Kasumi-1 (cell line): Measurements from ENCODE around the gene CLCC1.
"Not testable (repeated sequence)": the region's sequence is repeated elsewhere in the genome, so short reads cannot be mapped to it uniquely, and the experiment has no call there.

ENCODE experiments used
- DNase-seq, 2 experiments: peaks; one replicate each; lab custom pipeline; 2025; lab: John Stamatoyannopoulos, UW

CLCC1 gene

GRCh38 chr1:108963052-108963686, at the start of gene CLCC1:
Gene CLCC1 (minus strand): TSS chr1:108963484. CDS start chr1:108950437, 13,047 bp downstream.
- peak; percentile 89 to 92 for DNase-seq

- no peak for DNase-seq
Measured at GRCh38 chr1:109011335-109011734, 48.1 kb upstream of the CLCC1 start.

GRCh38 chr1:108996622-108997021, 33.3 kb upstream of the CLCC1 start:
- DNase-seq = not testable (repeated sequence)

- DNase-seq = no peak
Measured at GRCh38 chr1:108983114-108983513, 19.8 kb upstream of the CLCC1 start.

- DNase-seq = no peak
Measured at GRCh38 chr1:108976658-108977057, 13.4 kb upstream of the CLCC1 start.

GRCh38 chr1:108972951-108973350, 9.7 kb upstream of the CLCC1 start:
- DNase-seq = no peak

- no peak for DNase-seq
Measured at GRCh38 chr1:108969346-108969745, 6.1 kb upstream of the CLCC1 start.

GRCh38 chr1:108962681-108963051, 618 bp downstream of the CLCC1 start:
- DNase-seq = no peak

GRCh38 chr1:108961752-108962486, 1.4 kb downstream of the CLCC1 start:
- no peak for DNase-seq

GRCh38 chr1:108961198-108961597, 2.1 kb downstream of the CLCC1 start:
- DNase-seq = no peak

- DNase-seq = no peak
Measured at GRCh38 chr1:108960719-108961118, 2.6 kb downstream of the CLCC1 start.

GRCh38 chr1:108957888-108958287, 5.4 kb downstream of the CLCC1 start:
- no peak for DNase-seq

GRCh38 chr1:108955881-108956280, 7.4 kb downstream of the CLCC1 start:
- DNase-seq = no peak

- no peak for DNase-seq
Measured at GRCh38 chr1:108955111-108955510, 8.2 kb downstream of the CLCC1 start.

GRCh38 chr1:108953452-108953851, 9.8 kb downstream of the CLCC1 start:
- no peak for DNase-seq

- DNase-seq = no peak
Measured at GRCh38 chr1:108951242-108951641, 12.0 kb downstream of the CLCC1 start.

GRCh38 chr1:108949044-108949443, 14.2 kb downstream of the CLCC1 start:
- no peak for DNase-seq

- no peak for DNase-seq
Measured at GRCh38 chr1:108947871-108948525, 15.3 kb downstream of the CLCC1 start.

- DNase-seq = no peak
Measured at GRCh38 chr1:108936170-108936569, 27.1 kb downstream of the CLCC1 start.

- no peak for DNase-seq
Measured at GRCh38 chr1:108933944-108934343, 29.3 kb downstream of the CLCC1 start.

- not testable (repeated sequence) for DNase-seq
Measured at GRCh38 chr1:108927565-108927964, 35.7 kb downstream of the CLCC1 start.

- no peak for DNase-seq
Measured at GRCh38 chr1:108925920-108926319, 37.4 kb downstream of the CLCC1 start.

GRCh38 chr1:108916788-108917187, 46.5 kb downstream of the CLCC1 start:
- DNase-seq = no peak
